Inferior parietal cortex (tissue), 1 donor: Measurements from ENCODE around the gene CDC42.
"Not testable (repeated sequence)": the region's sequence is repeated elsewhere in the genome, so short reads cannot be mapped to it uniquely, and the experiment has no call there.

Experiments used
- DNase-seq: peaks from one replicate; pipeline ENCODE4 v3.0.0-alpha.2; 2016; ENCODE audit errors: extremely low spot score

Gene CDC42

GRCh38 chr1:22074803-22075202 lies 22.3 kb downstream of the CDC42 start:
- no peak for DNase-seq

GRCh38 chr1:22075718-22076117 lies 23.2 kb downstream of the CDC42 start:
- DNase-seq: no peak

- DNase-seq: no peak
Measured at GRCh38 chr1:22076346-22076745, 23.8 kb downstream of the CDC42 start.

GRCh38 chr1:22077728-22078127 lies 25.2 kb downstream of the CDC42 start:
- DNase-seq: no peak

GRCh38 chr1:22078133-22078532 lies 25.6 kb downstream of the CDC42 start:
- DNase-seq: no peak

GRCh38 chr1:22080191-22080590 lies 27.7 kb downstream of the CDC42 start:
- DNase-seq: no peak

GRCh38 chr1:22088331-22088730 lies 35.8 kb downstream of the CDC42 start:
- no peak for DNase-seq

GRCh38 chr1:22089134-22089571 lies 36.6 kb downstream of the CDC42 start:
- DNase-seq: no peak

GRCh38 chr1:22089787-22090186 lies 37.3 kb downstream of the CDC42 start:
- DNase-seq: no peak

GRCh38 chr1:22090867-22091266 lies 38.4 kb downstream of the CDC42 start:
- DNase-seq: no peak

- not testable (repeated sequence) for DNase-seq
Measured at GRCh38 chr1:22092026-22092768, 39.7 kb downstream of the CDC42 start.

GRCh38 chr1:22093513-22093912 lies 41.0 kb downstream of the CDC42 start:
- no peak for DNase-seq

- no peak for DNase-seq
Measured at GRCh38 chr1:22096036-22096435, 43.5 kb downstream of the CDC42 start.

GRCh38 chr1:22096463-22096862 lies 44.0 kb downstream of the CDC42 start:
- DNase-seq: no peak

- DNase-seq: no peak
Measured at GRCh38 chr1:22098752-22099151, 46.2 kb downstream of the CDC42 start.

- DNase-seq: no peak
Measured at GRCh38 chr1:22100168-22100567, 47.7 kb downstream of the CDC42 start.

- no peak for DNase-seq
Measured at GRCh38 chr1:22101199-22101598, 48.7 kb downstream of the CDC42 start.

- no peak for DNase-seq
Measured at GRCh38 chr1:22101995-22102394, 49.5 kb downstream of the CDC42 start.

GRCh38 chr1:22102746-22103145 lies 50.2 kb downstream of the CDC42 start:
- no peak for DNase-seq

- no peak for DNase-seq
Measured at GRCh38 chr1:22104094-22104493, 51.6 kb downstream of the CDC42 start.

GRCh38 chr1:22104865-22105437 lies 52.4 kb downstream of the CDC42 start:
- DNase-seq: no peak

GRCh38 chr1:22105611-22106207 lies 53.2 kb downstream of the CDC42 start:
- peak; percentile 75 for DNase-seq

- DNase-seq: no peak
Measured at GRCh38 chr1:22107126-22107525, 54.6 kb downstream of the CDC42 start.
